GM19372 (cell line): ENCODE results near the gene SOCS3.
"Not testable (repeated sequence)": the region's sequence is repeated elsewhere in the genome, so short reads cannot be mapped to it uniquely, and the experiment has no call there.

ENCODE experiments used
- ATAC-seq: cut with Tn5 transposase; IDR thresholded peaks from one replicate; pipeline ENCODE4 v1.9.1; 2021; ENCODE audit warnings: mild to moderate bottlenecking, low read depth, moderate library complexity; ENCODE audit not compliant: unreplicated experiment

Gene SOCS3

DNA sequence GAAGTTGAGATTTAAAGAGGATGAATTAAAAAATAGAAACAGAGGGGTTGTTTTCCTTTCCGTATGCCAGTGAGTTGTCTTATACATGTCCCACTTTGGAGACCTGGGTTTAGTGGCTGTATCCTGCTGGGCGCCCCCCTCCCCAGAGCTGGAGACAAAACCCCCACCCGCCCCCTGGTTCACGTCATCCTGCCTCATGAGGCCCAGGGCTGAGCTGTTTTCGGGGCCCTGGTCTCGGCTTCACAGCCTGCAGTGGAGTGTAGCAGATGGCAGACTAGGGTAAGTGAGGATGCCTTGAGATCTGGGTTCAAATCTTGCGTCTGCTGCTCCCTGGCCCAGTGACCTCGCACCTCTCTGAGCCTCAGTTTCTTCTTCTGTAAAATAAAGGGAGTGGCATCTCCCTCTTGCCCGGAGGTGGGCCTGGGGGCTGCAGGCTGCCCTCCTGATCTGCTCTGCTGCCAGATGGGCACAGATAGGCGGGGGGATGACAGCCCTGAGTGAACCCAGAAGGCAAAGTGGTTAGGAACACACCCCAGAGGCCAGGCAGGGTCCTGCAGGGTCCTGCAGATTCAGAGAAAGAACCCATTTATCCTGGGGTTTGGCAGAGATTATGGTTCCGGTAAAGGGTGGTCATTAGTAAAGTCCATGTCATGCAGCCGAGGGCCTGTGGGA is 45.1 kb downstream of the SOCS3 start:
- no peak for ATAC-seq

DNA sequence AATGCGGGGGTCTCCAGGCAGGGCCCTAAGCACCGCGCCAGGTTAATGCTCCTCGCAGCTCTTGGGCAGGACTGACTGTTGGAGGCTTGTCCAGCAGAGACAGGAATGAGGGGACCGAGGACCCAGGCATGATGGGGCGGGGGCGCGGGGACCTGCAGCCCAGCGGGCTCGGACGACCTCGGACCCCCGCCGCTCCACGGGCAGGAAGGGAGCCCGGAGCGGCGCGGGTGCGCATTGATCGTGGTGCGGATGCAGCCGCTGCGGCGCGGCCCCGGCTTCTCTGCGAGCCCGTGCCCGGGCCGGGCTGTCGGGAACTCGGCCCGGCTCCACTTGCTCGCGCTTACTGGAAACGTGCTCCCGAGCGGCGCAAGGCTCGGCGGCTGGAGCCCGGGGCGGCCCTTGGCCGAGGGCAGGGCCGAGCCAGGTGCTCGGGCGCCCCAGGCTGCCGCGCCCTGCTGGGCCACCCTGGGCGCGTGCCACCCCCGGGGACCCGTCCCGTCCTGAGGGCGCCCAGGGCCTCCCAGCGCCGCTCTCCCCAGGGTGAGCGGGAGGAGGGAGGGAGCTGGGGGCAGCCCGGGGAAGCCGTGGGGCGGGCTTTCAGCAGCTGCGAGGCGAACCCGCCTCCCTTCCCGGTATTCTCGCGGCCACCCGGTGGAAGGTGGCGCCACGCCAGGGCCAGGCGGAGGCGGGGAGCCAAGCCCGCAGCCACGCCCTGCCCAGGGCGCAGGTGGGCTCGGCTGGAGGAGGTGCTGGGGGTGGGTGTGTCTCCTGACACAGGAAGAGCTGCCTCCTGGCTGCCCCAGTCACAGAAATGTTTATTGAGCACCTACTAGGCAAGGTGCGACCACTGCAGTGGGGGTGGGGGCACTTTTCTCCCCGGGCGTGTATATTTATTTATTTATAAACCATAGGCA is 45.9 kb downstream of the SOCS3 start:
- no peak for ATAC-seq

DNA sequence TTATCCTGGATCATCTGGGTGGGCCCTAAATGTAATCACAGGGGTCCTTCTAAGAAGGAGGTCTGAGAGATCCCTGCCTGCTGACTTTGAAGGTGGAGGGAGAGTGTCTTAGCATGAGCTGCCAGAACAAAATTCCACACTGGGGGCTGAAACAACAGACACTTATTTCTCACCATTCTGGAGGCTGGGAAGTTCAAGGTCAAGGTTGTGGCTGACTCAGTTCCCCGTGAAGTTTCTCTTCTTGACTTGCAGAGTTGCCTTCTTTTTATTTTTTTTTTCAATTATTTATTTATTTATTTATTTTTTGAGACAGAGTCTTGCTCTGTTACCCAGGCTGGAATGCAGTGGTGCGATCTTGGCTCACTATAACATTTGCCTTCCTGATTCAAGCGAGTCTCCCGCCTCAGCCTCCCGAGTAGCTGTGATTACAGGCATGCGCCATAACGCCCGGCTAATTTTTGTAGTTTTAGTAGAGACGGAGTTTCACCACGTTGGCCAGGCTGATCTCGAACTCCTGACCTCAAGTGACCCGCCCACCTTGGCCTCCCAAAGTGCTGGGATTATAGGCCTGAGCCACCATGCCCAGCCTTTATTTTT is 50.1 kb downstream of the SOCS3 start:
- ATAC-seq = not testable (repeated sequence)

DNA sequence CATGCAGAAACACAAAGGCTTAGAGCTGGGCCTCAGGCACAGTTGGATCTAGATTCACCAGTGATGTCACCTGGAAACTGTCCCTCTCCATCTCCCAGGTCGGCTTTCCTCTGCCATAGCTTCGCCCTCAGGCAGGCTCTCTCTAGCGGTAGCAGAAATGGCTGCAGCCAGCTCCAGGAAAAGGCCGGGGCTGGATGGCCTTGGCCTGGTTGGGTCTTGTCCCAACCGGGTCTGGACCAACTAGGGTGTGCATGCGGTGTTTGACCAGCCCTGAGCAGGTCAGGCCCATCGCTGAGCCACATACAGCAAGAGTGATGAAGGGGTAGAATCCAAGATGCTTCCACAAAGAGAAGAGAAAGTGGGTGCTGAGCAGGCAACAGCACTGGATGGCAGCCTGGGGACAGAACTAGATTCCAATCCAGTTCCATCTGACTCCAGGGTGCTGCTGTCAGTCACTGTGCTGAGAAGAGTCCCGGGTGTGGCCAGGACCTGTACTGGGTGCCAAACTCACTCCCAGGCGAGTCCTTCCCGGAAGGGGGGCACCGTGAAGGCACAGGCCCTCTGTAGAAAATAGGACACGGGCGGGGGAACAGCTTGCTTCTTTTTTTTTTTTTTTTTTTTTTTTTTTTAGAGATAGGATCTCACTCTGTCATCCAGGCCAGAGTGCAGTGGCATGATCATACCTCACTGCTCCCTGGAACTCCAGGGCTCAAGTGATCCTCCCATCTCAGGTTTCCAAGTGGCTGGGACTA is 51.8 kb downstream of the SOCS3 start:
- ATAC-seq = no peak

DNA sequence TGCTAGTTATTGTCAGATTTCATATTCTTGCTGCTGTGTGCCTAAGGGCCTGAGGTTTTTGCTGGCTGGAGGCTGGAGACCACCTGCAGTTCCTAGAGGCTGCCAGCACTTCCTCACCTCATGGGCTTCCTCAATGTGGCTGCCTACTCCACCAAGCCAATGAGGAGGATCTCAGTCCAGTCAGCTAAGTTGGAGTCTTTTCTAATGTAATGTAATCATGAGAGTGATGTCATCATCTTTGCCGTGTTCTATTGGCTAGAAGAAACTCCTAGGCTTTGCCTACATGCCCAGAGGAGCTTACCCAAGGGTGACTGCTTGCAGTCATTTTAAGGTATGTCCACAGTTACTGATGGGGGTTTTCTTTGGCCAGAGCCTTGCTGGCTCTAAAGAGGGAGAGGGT is 53.0 kb downstream of the SOCS3 start:
- ATAC-seq = no peak
